ENCODE measurements around the gene FOLR2. TPM values are rescaled to one million over a fixed set of nuclear protein-coding genes. Genes with fewer than 3 reads are reported as not detected.

Gene FOLR2
- total and polyA plus RNA-seq, 2 of the 8 experiments (the other 6 are each of a cell fraction or from before 2014, with no cell fraction given): not detected

DNA sequence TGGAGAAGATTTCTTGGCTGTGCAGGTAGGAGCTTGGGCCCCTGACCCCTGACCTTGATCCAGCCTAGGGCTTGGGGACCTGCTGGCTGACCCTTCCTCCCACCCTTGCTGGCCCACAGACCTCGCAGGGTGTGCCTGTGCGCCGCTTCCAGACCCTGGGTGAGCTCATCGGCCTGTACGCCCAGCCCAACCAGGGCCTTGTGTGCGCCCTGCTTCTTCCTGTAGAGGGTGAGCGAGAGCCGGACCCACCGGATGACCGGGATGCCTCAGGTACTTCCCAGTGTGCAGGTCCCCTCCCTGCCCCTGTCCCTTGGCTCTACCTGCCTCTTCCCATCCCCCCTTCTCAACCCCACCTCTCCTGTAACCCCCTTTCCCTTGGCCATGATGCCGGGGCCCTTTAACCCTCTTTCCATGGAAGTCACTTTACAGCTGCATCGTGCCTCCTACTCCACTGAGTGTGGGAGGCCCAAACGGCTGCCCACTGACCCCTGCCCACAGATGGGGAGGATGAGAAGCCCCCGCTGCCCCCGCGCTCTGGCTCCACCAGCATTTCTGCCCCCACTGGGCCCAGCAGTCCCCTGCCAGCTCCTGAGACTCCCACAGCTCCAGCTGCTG, 11.7 kb downstream of the FOLR2 start (continued):
- TF ChIP-seq RBBP5 (IDR thresholded peaks at IDR 0.05; ENCODE audit: borderline replicate concordance, low read depth, low read length) (no peak), CTBP2 (IDR thresholded peaks at IDR 0.05; ENCODE audit: borderline replicate concordance, insufficient read depth, insufficient read length, low read length) (no peak)

Measured in H1 (cell line).